Breast epithelium (tissue), 3 donors: ENCODE results near the gene NOSIP.

Experiments used
- CTCF ChIP-seq, 3 donors: fragments of 450-650 bp; IDR thresholded peaks; one replicate each; pipeline ENCODE4 v1.5.1; 2016 to 2017; ENCODE audit warnings: antibody characterized with exemption in 3 of 3, mild to moderate bottlenecking in 3 of 3, moderate library complexity in 3 of 3
- POLR2A ChIP-seq: fragments of 450-650 bp; IDR thresholded peaks from one replicate; pipeline ENCODE4 v1.6.1; 2016; ENCODE audit warnings: antibody characterized with exemption, mild to moderate bottlenecking, moderate library complexity

GRCh38 chr19:49542446-49542845 is 37.9 kb downstream of the NOSIP start:
- TF ChIP-seq CTCF (IDR thresholded peaks at IDR 0.05) (no peak), POLR2A (no peak)
